ENCODE measurements around the gene EFNA5.
A peak's percentile ranks its signal among the peaks of the same experiment; 100 is the strongest.

Gene EFNA5

DNA sequence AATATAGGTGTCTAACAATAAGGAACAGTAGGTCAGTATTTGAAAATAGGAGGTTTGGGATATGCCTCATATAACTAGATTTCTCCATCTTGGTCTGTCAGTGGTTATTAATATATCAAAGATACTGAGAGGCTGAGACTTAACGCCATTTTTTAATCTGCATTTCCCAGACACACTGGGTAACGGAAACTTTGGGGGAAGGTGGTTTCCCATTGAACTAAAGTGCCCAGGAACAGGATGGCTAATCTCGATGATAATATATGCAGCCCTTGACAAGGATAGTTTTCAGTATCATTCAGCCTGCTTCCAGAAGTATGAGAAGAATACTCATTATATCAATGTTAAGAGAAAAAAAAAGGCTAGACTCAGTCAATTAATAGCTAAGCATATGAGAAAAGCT is 30.7 kb downstream of the EFNA5 start:
- H3K4me1 ChIP-seq (ENCODE audit: control insufficient read depth, insufficient read depth, low read length) = peaks cover 24% of the 10 kb centered on the region
- H3K4me3 ChIP-seq (ENCODE audit: low read depth, low read length) = no peak overlapping the region
- no peaks in the 10 kb centered on the region for H3K36me3 ChIP-seq (ENCODE audit: control insufficient read depth, insufficient read depth, low read length)
- no peak overlapping the region for H3K9ac ChIP-seq (ENCODE audit: low read depth, low read length)
- no peaks in the 10 kb centered on the region for H3K9me3 ChIP-seq (ENCODE audit: control insufficient read depth, insufficient read depth, low read length)
- no peak overlapping the region for H3K27ac ChIP-seq (ENCODE audit: low read depth, low read length)
- no peaks in the 10 kb centered on the region for H3K27me3 ChIP-seq (ENCODE audit: control insufficient read depth, insufficient read depth, low read length)

DNA sequence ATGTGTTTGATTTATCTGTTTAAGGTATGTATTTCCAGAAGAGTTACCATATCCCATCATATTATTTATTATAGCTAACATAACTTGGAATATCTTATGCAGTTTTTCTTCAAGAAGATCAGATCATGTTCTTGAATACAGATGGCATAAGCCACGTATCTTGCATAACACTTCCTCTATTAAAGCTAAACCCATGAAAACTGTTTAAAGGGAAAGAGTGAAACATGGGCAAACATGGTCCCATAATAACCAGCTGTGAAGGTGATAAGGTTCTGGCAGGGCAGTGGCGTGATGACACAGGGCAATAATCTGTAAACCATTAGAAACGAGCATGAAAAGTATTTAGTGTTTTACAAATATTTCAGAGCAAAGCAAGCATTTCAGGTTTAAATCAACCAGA is 34.2 kb downstream of the EFNA5 start:
- Histone ChIP-seq H3K4me3 (ENCODE audit: low read depth, low read length) (no peak overlapping the region), H3K36me3 (ENCODE audit: control insufficient read depth, insufficient read depth, low read length) (no peaks in the 10 kb centered on the region), H3K9me3 (ENCODE audit: control insufficient read depth, insufficient read depth, low read length) (no peaks in the 10 kb centered on the region), H3K4me1 (ENCODE audit: control insufficient read depth, insufficient read depth, low read length) (peaks cover 46% of the 10 kb centered on the region), H3K9ac (ENCODE audit: low read depth, low read length) (no peak overlapping the region), H3K27me3 (ENCODE audit: control insufficient read depth, insufficient read depth, low read length) (no peaks in the 10 kb centered on the region), H3K27ac (ENCODE audit: low read depth, low read length) (no peak overlapping the region)

DNA sequence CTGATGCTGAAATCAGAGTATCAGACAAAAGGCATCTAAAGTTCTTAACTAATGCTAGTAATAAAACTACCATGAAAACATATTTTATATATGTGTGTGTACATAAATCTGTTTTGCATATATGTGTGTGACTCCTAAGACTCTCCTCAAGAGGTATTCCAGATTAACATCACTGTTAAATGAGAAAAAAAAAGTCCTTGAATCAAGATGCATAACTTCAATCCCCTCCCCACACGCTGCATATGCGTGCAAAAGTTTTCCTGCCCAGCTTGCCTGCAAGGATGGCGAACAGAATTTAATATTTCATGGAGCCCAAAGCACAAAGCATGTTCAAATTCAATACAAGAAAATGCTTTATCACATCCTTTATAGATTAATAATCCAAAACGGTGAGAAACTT is 34.7 kb downstream of the EFNA5 start:
- H3K27ac ChIP-seq (ENCODE audit: low read depth, low read length) = no peak overlapping the region
- H3K9me3 ChIP-seq (ENCODE audit: control insufficient read depth, insufficient read depth, low read length) = no peaks in the 10 kb centered on the region
- H3K4me3 ChIP-seq (ENCODE audit: low read depth, low read length) = no peak overlapping the region
- peaks cover 46% of the 10 kb centered on the region for H3K4me1 ChIP-seq (ENCODE audit: control insufficient read depth, insufficient read depth, low read length)
- H3K36me3 ChIP-seq (ENCODE audit: control insufficient read depth, insufficient read depth, low read length) = no peaks in the 10 kb centered on the region
- H3K9ac ChIP-seq (ENCODE audit: low read depth, low read length) = no peak overlapping the region
- no peaks in the 10 kb centered on the region for H3K27me3 ChIP-seq (ENCODE audit: control insufficient read depth, insufficient read depth, low read length)

DNA sequence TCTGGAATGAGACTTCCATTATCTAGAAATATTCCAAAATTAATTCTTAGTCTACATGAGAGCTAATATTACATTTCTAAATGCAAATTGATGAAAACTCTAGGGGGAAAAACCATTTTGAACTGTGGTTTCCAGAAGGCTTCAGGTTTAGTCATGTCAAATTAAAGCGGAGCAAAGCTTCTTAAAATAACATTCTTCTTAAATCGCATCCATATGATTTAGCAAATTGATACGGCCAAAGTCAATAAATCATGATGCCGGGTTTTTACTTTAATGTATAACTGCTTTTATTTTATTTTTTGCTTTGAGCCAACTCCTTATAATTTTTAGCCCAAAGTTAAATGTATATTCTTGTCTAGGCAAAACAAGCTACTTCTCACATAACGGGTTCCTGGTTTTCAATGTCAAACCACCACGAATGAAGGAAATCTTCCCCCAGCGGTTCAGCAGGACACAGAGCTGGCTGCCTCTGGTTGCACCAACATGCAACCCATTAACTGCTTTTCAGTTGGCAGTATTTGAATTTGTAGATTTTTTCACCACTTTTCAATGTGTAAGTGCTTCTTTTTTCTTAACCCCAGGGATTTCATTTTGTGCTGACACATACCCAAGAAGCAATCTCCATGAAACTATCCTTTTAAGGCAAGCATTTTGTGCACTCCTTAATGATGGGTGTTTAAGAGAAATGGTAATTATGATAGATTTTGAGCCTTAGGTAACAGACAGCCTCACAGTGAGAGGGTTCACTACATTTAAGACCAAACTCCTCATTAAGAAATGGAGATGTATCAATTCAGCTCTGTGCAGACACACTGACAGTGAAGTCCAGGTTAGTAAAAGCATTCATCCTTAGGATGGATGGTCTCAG is 35.5 kb downstream of the EFNA5 start:
- Histone ChIP-seq H3K4me1 (ENCODE audit: control insufficient read depth, insufficient read depth, low read length) (peaks cover 46% of the 10 kb centered on the region), H3K27ac (ENCODE audit: low read depth, low read length) (peak overlapping the region; percentile 31), H3K9me3 (ENCODE audit: control insufficient read depth, insufficient read depth, low read length) (no peaks in the 10 kb centered on the region), H3K9ac (ENCODE audit: low read depth, low read length) (no peak overlapping the region), H3K27me3 (ENCODE audit: control insufficient read depth, insufficient read depth, low read length) (no peaks in the 10 kb centered on the region), H3K36me3 (ENCODE audit: control insufficient read depth, insufficient read depth, low read length) (no peaks in the 10 kb centered on the region), H3K4me3 (ENCODE audit: low read depth, low read length) (no peak overlapping the region)

DNA sequence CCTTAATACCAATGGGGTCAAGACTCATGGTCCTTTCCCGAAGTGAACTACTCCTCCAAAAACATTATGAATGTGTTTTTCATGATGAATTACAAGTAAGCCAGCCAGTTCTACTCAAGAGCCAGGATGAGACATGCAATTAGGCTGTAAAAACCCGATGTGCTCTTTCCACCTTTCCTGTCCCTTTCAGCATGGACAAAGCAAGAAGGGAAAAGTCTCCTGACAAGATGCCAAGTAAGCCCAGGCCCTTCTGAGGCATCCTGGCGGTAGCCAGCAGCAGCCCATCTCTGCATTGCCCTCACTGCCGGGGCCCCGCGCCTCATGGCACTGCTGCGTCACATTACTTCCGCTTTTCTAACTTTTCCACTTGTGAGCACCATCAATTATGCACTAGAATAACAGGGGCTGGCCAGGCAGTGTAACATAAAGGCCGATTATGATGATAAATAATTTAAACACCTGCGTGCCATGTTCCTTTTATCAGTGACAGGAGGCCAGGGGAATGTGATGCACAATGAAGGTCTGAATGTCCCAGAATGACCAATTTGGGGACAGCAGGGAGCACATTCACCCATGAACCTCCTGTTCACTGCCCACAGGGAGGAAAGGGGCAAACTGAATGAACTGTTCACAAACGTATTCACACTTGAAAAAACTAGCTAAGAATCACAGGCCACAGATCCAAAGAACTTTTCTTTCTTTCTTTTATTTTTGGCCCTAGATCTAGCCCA is 37.4 kb downstream of the EFNA5 start:
- H3K4me3 ChIP-seq (ENCODE audit: low read depth, low read length) = no peak overlapping the region
- no peaks in the 10 kb centered on the region for H3K36me3 ChIP-seq (ENCODE audit: control insufficient read depth, insufficient read depth, low read length)
- H3K9ac ChIP-seq (ENCODE audit: low read depth, low read length) = no peak overlapping the region
- H3K4me1 ChIP-seq (ENCODE audit: control insufficient read depth, insufficient read depth, low read length) = peaks cover 39% of the 10 kb centered on the region
- no peak overlapping the region for H3K27ac ChIP-seq (ENCODE audit: low read depth, low read length)
- no peaks in the 10 kb centered on the region for H3K27me3 ChIP-seq (ENCODE audit: control insufficient read depth, insufficient read depth, low read length)
- no peaks in the 10 kb centered on the region for H3K9me3 ChIP-seq (ENCODE audit: control insufficient read depth, insufficient read depth, low read length)

DNA sequence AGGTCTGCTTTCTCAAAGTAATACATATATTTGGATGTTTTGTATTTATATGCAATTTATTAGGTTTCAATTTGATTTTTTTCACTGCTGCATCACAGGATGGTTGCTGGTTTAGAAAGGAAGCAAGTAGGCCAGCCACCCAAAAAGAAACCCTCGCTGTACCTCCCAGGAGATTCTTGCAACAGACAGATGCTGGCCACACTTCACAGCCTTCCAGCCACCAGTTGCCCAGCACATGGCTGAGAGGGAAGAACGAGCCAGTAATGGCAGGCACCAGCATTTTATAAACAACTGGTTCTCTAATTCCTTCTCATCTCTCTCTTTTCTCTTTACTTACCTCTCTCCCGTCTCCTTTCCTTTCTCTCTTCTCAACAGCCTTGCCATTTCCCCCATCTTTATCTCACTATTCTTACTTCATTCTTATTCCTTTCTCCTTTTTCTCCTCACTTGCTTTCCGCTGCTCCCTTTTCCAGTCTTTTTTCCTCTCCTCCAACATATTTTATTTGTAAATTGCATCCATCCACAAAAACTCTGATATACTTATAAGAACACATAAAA is 38.9 kb downstream of the EFNA5 start:
- Histone ChIP-seq H3K27ac (ENCODE audit: low read depth, low read length) (no peak overlapping the region), H3K9me3 (ENCODE audit: control insufficient read depth, insufficient read depth, low read length) (no peaks in the 10 kb centered on the region), H3K36me3 (ENCODE audit: control insufficient read depth, insufficient read depth, low read length) (no peaks in the 10 kb centered on the region), H3K4me3 (ENCODE audit: low read depth, low read length) (no peak overlapping the region), H3K27me3 (ENCODE audit: control insufficient read depth, insufficient read depth, low read length) (no peaks in the 10 kb centered on the region), H3K4me1 (ENCODE audit: control insufficient read depth, insufficient read depth, low read length) (peaks cover 43% of the 10 kb centered on the region), H3K9ac (ENCODE audit: low read depth, low read length) (no peak overlapping the region)

DNA sequence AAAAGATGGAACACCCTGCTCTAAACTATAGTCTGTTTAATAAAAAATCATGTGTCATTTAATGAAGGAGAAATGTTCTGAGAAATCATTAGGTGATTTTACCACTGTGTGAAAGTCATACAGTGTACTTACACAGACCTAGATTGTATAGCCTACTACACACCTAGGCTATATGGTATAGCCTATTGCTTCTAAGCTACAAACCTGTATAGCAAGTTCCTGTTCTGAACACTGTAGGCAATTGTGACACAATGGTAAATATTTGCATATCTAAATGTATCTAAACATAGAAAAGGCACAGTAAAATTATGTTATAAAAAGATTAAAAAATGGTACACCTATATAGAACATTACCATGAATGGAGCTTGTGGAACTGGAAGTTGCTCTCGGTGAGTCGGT is 40.6 kb downstream of the EFNA5 start:
- H3K9ac ChIP-seq (ENCODE audit: low read depth, low read length) = no peak overlapping the region
- no peak overlapping the region for H3K4me3 ChIP-seq (ENCODE audit: low read depth, low read length)
- peaks cover 34% of the 10 kb centered on the region for H3K4me1 ChIP-seq (ENCODE audit: control insufficient read depth, insufficient read depth, low read length)
- H3K9me3 ChIP-seq (ENCODE audit: control insufficient read depth, insufficient read depth, low read length) = no peaks in the 10 kb centered on the region
- H3K36me3 ChIP-seq (ENCODE audit: control insufficient read depth, insufficient read depth, low read length) = no peaks in the 10 kb centered on the region
- H3K27me3 ChIP-seq (ENCODE audit: control insufficient read depth, insufficient read depth, low read length) = no peaks in the 10 kb centered on the region
- no peak overlapping the region for H3K27ac ChIP-seq (ENCODE audit: low read depth, low read length)

DNA sequence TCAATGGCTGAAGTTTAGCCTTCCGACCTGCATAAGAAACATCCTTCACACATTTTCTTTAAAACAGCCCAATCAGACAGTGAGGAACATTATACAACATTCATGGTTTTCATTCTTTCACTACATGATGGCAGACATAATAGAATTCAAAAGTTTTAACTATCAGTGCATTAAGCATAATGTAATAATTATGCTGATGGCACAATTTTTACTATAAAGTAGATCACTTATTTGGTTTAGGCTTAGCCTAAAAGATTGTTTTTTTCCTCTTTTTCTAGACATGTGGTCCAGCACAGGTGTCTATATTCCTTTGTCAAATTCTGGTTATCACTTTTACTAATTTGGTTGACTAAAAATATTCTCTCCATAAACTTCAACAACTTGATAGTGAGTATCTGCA is 46.5 kb downstream of the EFNA5 start:
- Histone ChIP-seq H3K4me1 (ENCODE audit: control insufficient read depth, insufficient read depth, low read length) (peaks cover 23% of the 10 kb centered on the region), H3K27ac (ENCODE audit: low read depth, low read length) (no peak overlapping the region), H3K36me3 (ENCODE audit: control insufficient read depth, insufficient read depth, low read length) (no peaks in the 10 kb centered on the region), H3K4me3 (ENCODE audit: low read depth, low read length) (no peak overlapping the region), H3K9me3 (ENCODE audit: control insufficient read depth, insufficient read depth, low read length) (no peaks in the 10 kb centered on the region), H3K9ac (ENCODE audit: low read depth, low read length) (no peak overlapping the region), H3K27me3 (ENCODE audit: control insufficient read depth, insufficient read depth, low read length) (no peaks in the 10 kb centered on the region)

DNA sequence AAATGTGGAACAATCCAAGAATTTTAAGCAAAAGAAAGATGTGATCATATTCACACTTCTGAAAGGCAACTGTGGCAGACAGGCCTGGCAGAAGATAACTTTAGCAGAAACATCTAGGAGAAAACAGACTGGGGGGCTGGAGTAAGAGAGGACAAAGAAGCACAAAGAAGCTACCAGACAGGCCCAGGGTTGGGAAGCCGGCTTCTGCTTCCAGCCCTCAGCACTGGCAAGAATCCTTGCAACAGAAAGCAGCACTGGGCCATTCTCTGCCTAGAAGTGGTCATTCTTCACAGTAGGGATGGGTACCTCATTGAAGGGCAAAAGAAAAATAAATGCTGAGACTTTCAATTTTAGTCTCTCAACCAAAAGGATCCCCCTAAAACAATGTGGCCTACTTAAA is 49.6 kb downstream of the EFNA5 start:
- Histone ChIP-seq H3K4me1 (ENCODE audit: control insufficient read depth, insufficient read depth, low read length) (peaks cover 30% of the 10 kb centered on the region), H3K36me3 (ENCODE audit: control insufficient read depth, insufficient read depth, low read length) (no peaks in the 10 kb centered on the region), H3K4me3 (ENCODE audit: low read depth, low read length) (no peak overlapping the region), H3K9me3 (ENCODE audit: control insufficient read depth, insufficient read depth, low read length) (no peaks in the 10 kb centered on the region), H3K9ac (ENCODE audit: low read depth, low read length) (no peak overlapping the region), H3K27me3 (ENCODE audit: control insufficient read depth, insufficient read depth, low read length) (no peaks in the 10 kb centered on the region), H3K27ac (ENCODE audit: low read depth, low read length) (no peak overlapping the region)

DNA sequence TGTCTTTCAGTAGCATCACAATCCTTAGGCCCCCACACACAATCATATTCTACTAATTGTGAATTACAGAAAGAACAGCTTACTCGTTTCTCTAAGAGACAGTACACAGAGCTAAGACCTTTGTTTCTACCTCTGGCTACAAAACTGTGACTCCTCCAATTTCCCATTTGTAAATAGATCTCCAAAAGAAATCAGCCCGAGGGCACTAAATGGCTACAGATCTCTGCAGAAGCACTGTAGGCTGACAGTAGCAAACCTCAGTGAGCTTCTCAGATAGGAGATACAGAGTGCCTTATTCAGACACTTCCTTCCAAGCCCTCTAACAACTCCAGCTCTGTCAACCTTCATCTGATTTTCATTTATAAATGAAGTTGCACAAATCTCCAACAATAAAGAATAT is 51.0 kb downstream of the EFNA5 start:
- H3K27ac ChIP-seq (ENCODE audit: low read depth, low read length) = no peak overlapping the region
- no peaks in the 10 kb centered on the region for H3K36me3 ChIP-seq (ENCODE audit: control insufficient read depth, insufficient read depth, low read length)
- no peaks in the 10 kb centered on the region for H3K9me3 ChIP-seq (ENCODE audit: control insufficient read depth, insufficient read depth, low read length)
- H3K4me1 ChIP-seq (ENCODE audit: control insufficient read depth, insufficient read depth, low read length) = peaks cover 40% of the 10 kb centered on the region
- no peak overlapping the region for H3K4me3 ChIP-seq (ENCODE audit: low read depth, low read length)
- H3K27me3 ChIP-seq (ENCODE audit: control insufficient read depth, insufficient read depth, low read length) = no peaks in the 10 kb centered on the region
- no peak overlapping the region for H3K9ac ChIP-seq (ENCODE audit: low read depth, low read length)

DNA sequence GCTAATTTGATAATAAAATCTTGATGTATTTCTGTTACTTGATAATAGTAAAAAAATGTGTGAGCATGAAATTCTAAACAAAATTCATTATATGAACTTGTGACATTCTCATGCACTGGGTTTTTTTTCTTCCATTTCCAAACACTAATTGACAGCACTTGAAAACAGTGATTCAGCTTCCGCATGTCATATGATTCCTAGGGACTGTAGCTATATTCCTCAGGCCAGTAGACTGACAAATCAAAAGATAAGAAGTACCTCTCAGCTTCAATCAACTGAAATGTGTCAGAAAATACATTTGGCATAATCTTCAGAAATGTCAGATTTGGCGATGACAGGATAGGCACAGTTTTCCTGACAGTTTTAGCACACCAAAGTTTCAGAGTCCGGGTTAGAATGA is 52.5 kb downstream of the EFNA5 start:
- H3K4me1 ChIP-seq (ENCODE audit: control insufficient read depth, insufficient read depth, low read length) = peaks cover 35% of the 10 kb centered on the region
- H3K27ac ChIP-seq (ENCODE audit: low read depth, low read length) = no peak overlapping the region
- H3K9me3 ChIP-seq (ENCODE audit: control insufficient read depth, insufficient read depth, low read length) = no peaks in the 10 kb centered on the region
- H3K9ac ChIP-seq (ENCODE audit: low read depth, low read length) = no peak overlapping the region
- no peak overlapping the region for H3K4me3 ChIP-seq (ENCODE audit: low read depth, low read length)
- no peaks in the 10 kb centered on the region for H3K36me3 ChIP-seq (ENCODE audit: control insufficient read depth, insufficient read depth, low read length)
- H3K27me3 ChIP-seq (ENCODE audit: control insufficient read depth, insufficient read depth, low read length) = no peaks in the 10 kb centered on the region
